Smooth muscle cell (in vitro differentiated cells): ENCODE data around the gene VRK1. TPM values are rescaled to one million over a fixed set of nuclear protein-coding genes. Genes with fewer than 3 reads are reported as not detected.

Experiments
- DNase-seq: peaks from one replicate; lab custom pipeline; 2025; ENCODE audit not compliant: unreplicated experiment; lab: John Stamatoyannopoulos, UW
- H2AFZ ChIP-seq: fragments of 200-600 bp; sonication (generic); 2 replicates; pipeline ENCODE4 v1.6.0; 2016; ENCODE audit warnings: antibody characterized with exemption, low read depth, mild to moderate bottlenecking
- H3F3A ChIP-seq: fragments of 200-600 bp; sonication (generic); 2 replicates; pipeline ENCODE4 v1.6.0; 2017; ENCODE audit warnings: antibody characterized with exemption, low read depth
- H3K27ac ChIP-seq: fragments of 200-600 bp; sonication (generic); 2 replicates; pipeline ENCODE4 v1.5.1; 2016; ENCODE audit warnings: low read depth, mild to moderate bottlenecking
- H3K27me3 ChIP-seq: fragments of 200-600 bp; sonication (generic); 2 replicates; pipeline ENCODE4 v1.6.1; 2016; ENCODE audit warnings: low read depth, mild to moderate bottlenecking
- H3K36me3 ChIP-seq: fragments of 200-600 bp; sonication (generic); 2 replicates; pipeline ENCODE4 v1.5.1; 2016; ENCODE audit warnings: low read depth
- H3K4me1 ChIP-seq: fragments of 200-600 bp; sonication (generic); 2 replicates; pipeline ENCODE4 v1.5.1; 2016; ENCODE audit warnings: low read depth
- H3K4me2 ChIP-seq: fragments of 200-600 bp; sonication (generic); 2 replicates; pipeline ENCODE4 v1.6.0; 2016; ENCODE audit warnings: mild to moderate bottlenecking
- H3K4me3 ChIP-seq: fragments of 200-600 bp; sonication (generic); 2 replicates; pipeline ENCODE4 v1.5.1; 2016; ENCODE audit warnings: mild to moderate bottlenecking
- H3K79me2 ChIP-seq: fragments of 200-600 bp; sonication (generic); 2 replicates; pipeline ENCODE4 v1.6.0; 2016; ENCODE audit warnings: low read depth, mild to moderate bottlenecking
- H3K9ac ChIP-seq: fragments of 200-600 bp; sonication (generic); 2 replicates; pipeline ENCODE4 v1.6.0; 2016; ENCODE audit warnings: low read depth
- H3K9me3 ChIP-seq: fragments of 200-600 bp; sonication (generic); replicated peaks from 2 replicates; pipeline ENCODE4 v1.5.1; 2016; ENCODE audit warnings: low read depth
- H4K20me1 ChIP-seq: fragments of 200-600 bp; sonication (generic); 2 replicates; pipeline ENCODE4 v1.6.0; 2016; ENCODE audit warnings: low read depth
- WGBS: methylation state at CpG from one replicate; pipeline ENCODE4 v1.1.7; 2016; ENCODE audit warnings: low lambda C conversion rate; 5-methylcytosine and 5-hydroxymethylcytosine counted together
- polyA plus RNA-seq: library from polyadenylated mRNA; unstranded; fragments of >200 nt; fragmentation: Nextera tagmentation; extraction: Ambion mirVana; gene quantifications from 2 replicates; pipeline ENCODE4 v1.2.1, GENCODE V29; 2016
- total RNA-seq: library from RNA; depleted of rRNA; stranded (reverse); fragments of >200 nt; gene quantifications from 2 replicates; pipeline ENCODE4 v1.2.3, GENCODE V29; 2014
- TF ChIP-seq, protein P1 (sequence below): fragments of 200-600 bp; sonication (generic); IDR thresholded peaks from 2 replicates; pipeline ENCODE4 v1.5.1; 2017; ENCODE audit warnings: borderline replicate concordance, mild to moderate bottlenecking, antibody characterized with exemption; ENCODE audit not compliant: insufficient read depth, poor library complexity, severe bottlenecking

VRK1 gene
- total and polyA plus RNA-seq, 2 experiments from 2014 or later, result 13.7 to 13.9 TPM

DNA sequence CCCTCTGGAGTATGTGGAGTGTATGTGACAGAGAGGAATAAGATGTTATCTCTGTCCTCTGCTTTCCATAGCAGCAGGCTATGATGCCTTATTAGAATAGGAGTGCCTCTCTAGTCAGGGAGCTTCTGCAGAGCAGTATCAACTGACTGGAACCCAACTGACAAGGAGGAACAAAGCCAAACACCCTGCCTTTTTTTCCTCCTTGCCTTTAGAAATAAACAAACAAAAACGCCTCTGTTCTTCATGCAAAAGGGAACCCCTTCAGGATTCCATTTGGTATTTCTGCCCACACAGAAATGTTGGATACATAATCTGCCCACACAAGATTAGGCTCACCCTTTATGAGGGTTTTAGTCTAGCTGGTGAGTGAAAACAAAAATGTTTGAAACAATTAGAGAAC lies 50.3 kb downstream of the VRK1 start:
- no peaks in the 10 kb centered on the region for H3K36me3 ChIP-seq
- H3K9me3 ChIP-seq, result no peaks in the 10 kb centered on the region
- no peaks in the 10 kb centered on the region for H3F3A ChIP-seq
- H3K27me3 ChIP-seq, result no peaks in the 10 kb centered on the region
- H3K4me2 ChIP-seq, result no peak overlapping the region
- peaks cover 14% of the 10 kb centered on the region for H3K4me1 ChIP-seq
- no peaks in the 10 kb centered on the region for H3K79me2 ChIP-seq
- WGBS, result 47% methylated on average over 1 of the region's 1 CpG
- no peak overlapping the region for H3K27ac ChIP-seq
- no peak overlapping the region for H2AFZ ChIP-seq
- TF ChIP-seq, protein P1, sequence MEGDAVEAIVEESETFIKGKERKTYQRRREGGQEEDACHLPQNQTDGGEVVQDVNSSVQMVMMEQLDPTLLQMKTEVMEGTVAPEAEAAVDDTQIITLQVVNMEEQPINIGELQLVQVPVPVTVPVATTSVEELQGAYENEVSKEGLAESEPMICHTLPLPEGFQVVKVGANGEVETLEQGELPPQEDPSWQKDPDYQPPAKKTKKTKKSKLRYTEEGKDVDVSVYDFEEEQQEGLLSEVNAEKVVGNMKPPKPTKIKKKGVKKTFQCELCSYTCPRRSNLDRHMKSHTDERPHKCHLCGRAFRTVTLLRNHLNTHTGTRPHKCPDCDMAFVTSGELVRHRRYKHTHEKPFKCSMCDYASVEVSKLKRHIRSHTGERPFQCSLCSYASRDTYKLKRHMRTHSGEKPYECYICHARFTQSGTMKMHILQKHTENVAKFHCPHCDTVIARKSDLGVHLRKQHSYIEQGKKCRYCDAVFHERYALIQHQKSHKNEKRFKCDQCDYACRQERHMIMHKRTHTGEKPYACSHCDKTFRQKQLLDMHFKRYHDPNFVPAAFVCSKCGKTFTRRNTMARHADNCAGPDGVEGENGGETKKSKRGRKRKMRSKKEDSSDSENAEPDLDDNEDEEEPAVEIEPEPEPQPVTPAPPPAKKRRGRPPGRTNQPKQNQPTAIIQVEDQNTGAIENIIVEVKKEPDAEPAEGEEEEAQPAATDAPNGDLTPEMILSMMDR, result no peak
- no peak overlapping the region for H3K9ac ChIP-seq
- no peak overlapping the region for H3K4me3 ChIP-seq
- no peaks in the 10 kb centered on the region for H4K20me1 ChIP-seq
- DNase-seq, result no peak

DNA sequence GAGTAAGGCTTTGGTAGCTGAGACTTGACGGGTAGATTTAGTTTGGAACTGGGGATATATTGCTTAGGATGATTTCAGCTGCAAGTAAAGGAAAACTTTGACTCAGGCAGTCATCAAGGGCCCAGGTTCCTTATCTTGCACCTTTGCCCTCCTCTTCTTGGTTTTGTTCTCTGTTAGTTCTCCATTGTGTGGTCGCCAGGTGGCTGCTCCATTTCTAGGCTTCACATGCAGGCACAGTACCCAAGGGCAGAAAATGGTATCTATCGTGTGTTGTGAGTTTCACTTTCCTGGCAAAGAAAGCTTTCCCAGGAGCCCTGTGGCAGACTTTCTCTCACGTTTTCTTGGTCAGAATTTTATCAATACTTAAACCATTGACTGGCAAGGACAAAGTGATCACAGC lies 50.8 kb downstream of the VRK1 start:
- no peak overlapping the region for H3K9ac ChIP-seq
- DNase-seq, result no peak
- H3K4me2 ChIP-seq, result no peak overlapping the region
- H3K27me3 ChIP-seq, result no peaks in the 10 kb centered on the region
- no peak overlapping the region for H2AFZ ChIP-seq
- no peaks in the 10 kb centered on the region for H3F3A ChIP-seq
- H3K9me3 ChIP-seq, result no peaks in the 10 kb centered on the region
- H3K4me1 ChIP-seq, result peaks cover 14% of the 10 kb centered on the region
- H3K4me3 ChIP-seq, result no peak overlapping the region
- TF ChIP-seq, protein P1, result no peak
- H4K20me1 ChIP-seq, result no peaks in the 10 kb centered on the region
- no peaks in the 10 kb centered on the region for H3K36me3 ChIP-seq
- H3K27ac ChIP-seq, result no peak overlapping the region
- H3K79me2 ChIP-seq, result no peaks in the 10 kb centered on the region
- WGBS, result 93% methylated on average over 4 of the region's 4 CpGs

DNA sequence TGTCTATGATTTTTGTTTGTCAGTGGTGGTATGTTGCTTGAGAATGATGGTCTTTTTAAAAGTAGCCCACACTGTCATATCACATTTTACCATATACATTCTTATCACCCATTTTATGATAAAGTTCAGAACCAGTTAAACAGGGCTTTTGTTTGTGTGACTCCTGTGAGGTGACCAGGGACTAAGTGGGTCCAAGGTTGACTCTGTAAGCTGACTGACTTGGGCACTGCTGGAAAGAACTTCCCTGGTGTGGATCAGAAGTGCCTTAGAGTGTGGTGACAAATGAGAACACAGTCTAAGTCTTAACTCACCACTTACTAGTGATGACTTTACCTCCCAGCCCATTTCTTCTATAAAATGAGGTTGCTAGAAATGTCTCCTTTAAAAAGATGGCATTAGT lies 52.6 kb downstream of the VRK1 start:
- Histone ChIP-seq H3K27ac (no peak overlapping the region), H4K20me1 (no peaks in the 10 kb centered on the region), H3K27me3 (no peaks in the 10 kb centered on the region), H3K4me2 (no peak overlapping the region), H2AFZ (no peak overlapping the region), H3F3A (no peaks in the 10 kb centered on the region), H3K79me2 (no peaks in the 10 kb centered on the region), H3K36me3 (no peaks in the 10 kb centered on the region), H3K9me3 (no peaks in the 10 kb centered on the region), H3K4me3 (no peak overlapping the region), H3K4me1 (peaks cover 14% of the 10 kb centered on the region), H3K9ac (no peak overlapping the region)
- no peak for DNase-seq
- TF ChIP-seq, protein P1, result no peak

DNA sequence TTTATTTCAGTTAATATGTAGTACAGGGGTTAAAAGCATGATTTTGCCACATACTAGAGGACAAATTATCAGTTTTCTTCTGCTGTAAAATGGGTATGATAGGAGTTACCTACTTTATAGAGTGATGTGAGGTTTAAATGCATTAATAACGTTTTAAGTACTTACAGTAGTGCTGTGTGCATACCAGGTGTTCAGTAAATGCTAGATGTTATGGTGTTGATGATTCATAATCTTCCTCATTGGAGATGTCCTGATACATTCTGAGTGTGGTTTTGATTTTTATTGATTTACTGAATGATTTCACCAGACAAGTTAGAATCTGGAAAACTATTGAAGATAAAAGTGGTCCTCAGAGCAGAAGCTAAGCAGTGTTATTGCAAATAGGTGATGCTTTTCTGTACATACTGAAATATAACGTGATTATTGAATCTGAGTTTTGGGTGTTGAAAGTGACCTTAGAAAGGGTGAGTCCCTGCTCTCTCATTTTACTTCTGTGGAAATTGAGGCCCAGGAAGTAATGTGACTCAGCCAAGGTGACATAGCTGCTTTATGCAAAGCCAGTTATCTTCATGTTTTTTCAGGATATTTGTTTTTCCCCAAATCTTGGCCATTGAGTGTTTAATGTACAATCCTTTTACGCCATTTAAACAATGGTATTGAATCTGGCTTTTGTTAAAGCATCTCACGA lies 54.7 kb downstream of the VRK1 start:
- Histone ChIP-seq H3K4me3 (no peak overlapping the region), H3K4me2 (no peak overlapping the region), H3K4me1 (peaks cover 11% of the 10 kb centered on the region), H3F3A (no peaks in the 10 kb centered on the region), H3K36me3 (no peaks in the 10 kb centered on the region), H4K20me1 (no peaks in the 10 kb centered on the region), H3K9me3 (no peaks in the 10 kb centered on the region), H2AFZ (no peak overlapping the region), H3K27ac (no peak overlapping the region), H3K79me2 (no peaks in the 10 kb centered on the region), H3K9ac (no peak overlapping the region), H3K27me3 (no peaks in the 10 kb centered on the region)
- DNase-seq, result no peak
- TF ChIP-seq, protein P1, result no peak
- 95% methylated on average over 4 of the region's 4 CpGs for WGBS
